Ishikawa (cell line): Measurements from ENCODE around the gene FRMD4B.

ENCODE experiments used
- EP300 ChIP-seq: IDR thresholded peaks from 2 replicates; pipeline ENCODE4 v1.6.1; 2012; ENCODE audit warnings: borderline replicate concordance
- RAD21 ChIP-seq: IDR thresholded peaks from 2 replicates; pipeline ENCODE4 v1.6.1; 2012; ENCODE audit warnings: low read depth
- TCF12 ChIP-seq: IDR thresholded peaks from 2 replicates; pipeline ENCODE4 v1.6.1; 2012; ENCODE audit warnings: low read depth
- YY1 ChIP-seq: IDR thresholded peaks from 2 replicates; pipeline ENCODE4 v1.6.1; 2012; ENCODE audit warnings: low read depth
- TF ChIP-seq, protein P1 (sequence below): IDR thresholded peaks from 2 replicates; pipeline ENCODE4 v1.6.1; 2012; ENCODE audit warnings: low read depth, mild to moderate bottlenecking

DNA sequence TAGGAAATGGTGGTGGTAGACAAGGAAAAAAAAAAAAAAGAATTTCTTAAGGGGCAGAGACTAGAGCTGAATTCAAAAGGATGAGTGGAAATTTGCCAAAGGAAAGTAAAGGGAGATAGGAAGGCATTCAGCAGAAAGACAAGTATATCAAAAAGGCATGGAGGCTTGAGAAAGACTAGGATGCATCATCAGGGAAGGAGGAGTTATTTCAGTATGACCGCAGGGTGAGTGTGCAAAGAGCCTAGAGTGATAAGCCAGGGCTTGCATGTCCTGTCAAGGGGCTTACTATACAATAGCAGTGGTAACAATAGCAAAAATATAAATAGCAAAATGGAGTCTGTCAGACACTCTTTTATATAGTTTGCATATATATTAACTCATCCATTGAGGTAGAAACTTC is 112.0 kb downstream of the FRMD4B start:
- TF ChIP-seq TCF12 (no peak), RAD21 (no peak), YY1 (no peak), EP300 (no peak)
- TF ChIP-seq, protein P1, sequence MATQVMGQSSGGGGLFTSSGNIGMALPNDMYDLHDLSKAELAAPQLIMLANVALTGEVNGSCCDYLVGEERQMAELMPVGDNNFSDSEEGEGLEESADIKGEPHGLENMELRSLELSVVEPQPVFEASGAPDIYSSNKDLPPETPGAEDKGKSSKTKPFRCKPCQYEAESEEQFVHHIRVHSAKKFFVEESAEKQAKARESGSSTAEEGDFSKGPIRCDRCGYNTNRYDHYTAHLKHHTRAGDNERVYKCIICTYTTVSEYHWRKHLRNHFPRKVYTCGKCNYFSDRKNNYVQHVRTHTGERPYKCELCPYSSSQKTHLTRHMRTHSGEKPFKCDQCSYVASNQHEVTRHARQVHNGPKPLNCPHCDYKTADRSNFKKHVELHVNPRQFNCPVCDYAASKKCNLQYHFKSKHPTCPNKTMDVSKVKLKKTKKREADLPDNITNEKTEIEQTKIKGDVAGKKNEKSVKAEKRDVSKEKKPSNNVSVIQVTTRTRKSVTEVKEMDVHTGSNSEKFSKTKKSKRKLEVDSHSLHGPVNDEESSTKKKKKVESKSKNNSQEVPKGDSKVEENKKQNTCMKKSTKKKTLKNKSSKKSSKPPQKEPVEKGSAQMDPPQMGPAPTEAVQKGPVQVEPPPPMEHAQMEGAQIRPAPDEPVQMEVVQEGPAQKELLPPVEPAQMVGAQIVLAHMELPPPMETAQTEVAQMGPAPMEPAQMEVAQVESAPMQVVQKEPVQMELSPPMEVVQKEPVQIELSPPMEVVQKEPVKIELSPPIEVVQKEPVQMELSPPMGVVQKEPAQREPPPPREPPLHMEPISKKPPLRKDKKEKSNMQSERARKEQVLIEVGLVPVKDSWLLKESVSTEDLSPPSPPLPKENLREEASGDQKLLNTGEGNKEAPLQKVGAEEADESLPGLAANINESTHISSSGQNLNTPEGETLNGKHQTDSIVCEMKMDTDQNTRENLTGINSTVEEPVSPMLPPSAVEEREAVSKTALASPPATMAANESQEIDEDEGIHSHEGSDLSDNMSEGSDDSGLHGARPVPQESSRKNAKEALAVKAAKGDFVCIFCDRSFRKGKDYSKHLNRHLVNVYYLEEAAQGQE = no peak
